HG03025 (cell line): Measurements from ENCODE around the gene ZNF236.

Source experiments
- ATAC-seq: cut with Tn5 transposase; IDR thresholded peaks from one replicate; pipeline ENCODE4 v1.9.1; 2021; ENCODE audit warnings: mild to moderate bottlenecking, moderate library complexity; ENCODE audit not compliant: unreplicated experiment, low FRiP score

ZNF236 gene

DNA sequence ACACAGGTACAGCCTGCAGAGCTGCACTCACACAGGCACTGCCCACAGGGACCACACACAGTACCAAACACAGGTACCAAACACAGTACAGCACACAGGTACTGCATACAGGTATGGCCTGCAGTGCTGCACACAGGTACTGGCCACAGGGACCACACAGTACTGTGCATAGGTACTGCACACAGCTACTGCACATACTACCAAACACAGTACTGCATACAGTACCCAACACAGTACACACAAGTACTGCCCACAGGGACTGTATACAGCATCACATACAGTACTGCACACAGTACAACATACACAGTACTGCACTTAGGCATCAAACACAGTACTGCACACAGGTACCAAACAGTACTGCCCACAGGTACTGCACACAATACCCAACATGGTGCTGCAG, 74.3 kb downstream of the ZNF236 start:
- ATAC-seq = no peak

DNA sequence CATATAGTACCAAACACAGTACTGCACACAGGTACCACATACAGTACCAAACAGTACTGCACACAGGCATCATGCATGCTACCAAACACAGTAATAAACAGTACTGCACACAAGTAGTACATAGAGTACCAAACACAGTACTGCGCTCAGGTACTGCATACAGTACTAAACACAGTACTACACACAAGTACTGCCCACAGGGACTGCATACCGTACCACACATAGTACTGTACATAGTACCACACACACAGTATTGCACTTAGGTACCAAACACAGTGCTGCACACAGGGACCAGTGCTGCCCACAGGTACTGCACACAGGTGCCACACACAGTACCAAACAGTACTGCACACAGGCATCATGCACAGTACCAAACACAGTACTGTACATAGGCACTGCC, 74.9 kb downstream of the ZNF236 start:
- ATAC-seq = no peak

GRCh38 chr18:76903386-76903785, 81.0 kb downstream of the ZNF236 start:
- no peak for ATAC-seq

GRCh38 chr18:76905821-76906220, 83.5 kb downstream of the ZNF236 start:
- no peak for ATAC-seq

- no peak for ATAC-seq
Observed at GRCh38 chr18:76908277-76908676, 85.9 kb downstream of the ZNF236 start.

GRCh38 chr18:76909439-76909838, 87.1 kb downstream of the ZNF236 start:
- ATAC-seq = no peak

DNA sequence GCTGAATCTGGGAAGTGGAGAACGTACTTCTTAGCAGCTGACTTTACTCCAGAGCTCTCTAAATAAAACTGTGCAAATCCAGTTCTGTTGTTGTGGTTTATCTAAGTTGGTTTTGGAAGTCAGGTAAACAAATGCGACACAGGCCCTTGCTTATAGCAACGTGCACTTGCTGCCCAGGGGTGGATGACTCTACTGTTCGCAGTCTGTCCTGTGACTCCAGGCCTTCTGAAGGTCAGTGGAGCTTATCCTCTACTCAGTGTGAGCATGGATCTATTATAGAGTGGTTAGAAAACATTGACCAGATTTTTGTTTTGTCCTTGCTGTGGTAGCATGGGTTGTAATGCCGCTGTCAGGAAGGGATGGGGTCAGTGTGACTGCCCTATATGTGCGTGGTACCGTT, 89.1 kb downstream of the ZNF236 start:
- ATAC-seq = no peak

DNA sequence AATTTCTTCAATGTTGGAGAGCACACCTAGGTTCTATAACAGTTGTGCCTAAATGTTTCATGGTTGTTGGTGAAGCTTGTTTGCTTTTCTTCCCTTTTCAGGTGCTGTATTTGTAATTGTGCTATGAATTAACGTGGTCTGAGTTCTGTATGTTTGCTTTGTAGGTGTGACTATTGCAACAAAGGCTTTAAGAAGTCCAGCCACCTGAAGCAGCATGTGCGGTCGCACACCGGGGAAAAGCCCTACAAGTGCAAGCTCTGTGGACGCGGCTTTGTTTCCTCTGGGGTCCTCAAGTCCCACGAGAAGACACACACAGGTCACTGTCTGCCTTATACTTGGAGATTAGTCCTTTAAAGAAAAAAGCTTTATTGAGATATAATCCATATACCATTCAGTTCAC, 91.2 kb downstream of the ZNF236 start:
- no peak for ATAC-seq

DNA sequence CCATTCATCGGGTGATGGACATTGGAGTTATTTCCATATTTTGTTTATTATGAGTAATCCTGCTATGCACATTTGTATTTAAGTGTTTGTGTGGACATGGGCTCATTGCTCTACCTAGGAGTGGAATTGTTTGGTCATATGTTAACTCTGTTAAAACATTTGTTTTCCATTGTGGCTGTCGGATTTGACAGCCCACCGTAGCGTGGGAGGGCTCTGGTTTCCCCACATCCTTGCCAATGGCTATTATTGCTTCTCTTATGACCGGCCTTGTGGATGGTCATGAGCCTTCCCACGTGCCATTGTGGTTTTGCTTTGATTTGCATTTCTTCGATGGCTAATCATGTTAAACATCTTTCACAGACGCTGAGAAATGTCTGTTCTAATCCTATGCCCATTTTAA, 92.0 kb downstream of the ZNF236 start:
- no peak for ATAC-seq

DNA sequence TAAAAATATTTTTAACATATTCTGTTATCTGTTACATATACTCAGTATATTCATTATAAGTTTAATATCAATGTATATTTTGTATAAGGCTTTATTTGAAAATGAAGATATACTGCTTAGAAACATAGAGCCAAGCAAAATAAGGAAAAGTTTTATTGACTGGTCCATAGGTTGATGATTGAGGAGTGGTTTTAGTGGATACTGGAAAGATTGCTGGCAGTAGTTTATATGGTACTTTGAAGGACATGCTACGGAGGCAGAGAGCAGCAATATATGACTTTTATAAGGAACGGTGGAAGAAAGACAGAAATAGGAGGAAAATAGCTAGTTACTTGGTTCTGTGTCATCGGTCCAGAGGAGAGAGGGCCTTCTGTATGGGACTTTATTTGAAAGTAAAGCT, 92.4 kb downstream of the ZNF236 start:
- ATAC-seq = no peak

GRCh38 chr18:76915456-76915855, 93.1 kb downstream of the ZNF236 start:
- ATAC-seq = no peak

DNA sequence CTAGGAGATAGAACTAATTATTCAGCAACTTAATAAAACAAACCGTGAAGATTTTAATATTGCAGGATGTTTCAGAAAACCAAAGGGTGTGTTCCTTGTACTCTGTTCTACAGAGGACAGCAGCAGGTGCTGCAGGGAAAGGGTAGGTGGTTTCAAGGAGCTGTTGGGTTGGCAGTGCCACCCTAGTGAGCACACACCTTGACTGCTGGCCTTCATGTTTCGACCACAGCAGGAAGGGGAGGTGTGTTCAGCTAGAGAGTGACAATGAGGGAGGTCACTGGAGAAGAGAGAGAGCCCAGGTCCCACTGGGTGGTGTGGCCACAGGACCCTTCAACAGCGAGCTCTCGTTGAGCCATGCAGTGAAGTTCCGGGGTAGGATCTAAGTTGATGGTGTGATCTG, 98.6 kb downstream of the ZNF236 start:
- no peak for ATAC-seq

GRCh38 chr18:76922107-76922506, 99.8 kb downstream of the ZNF236 start:
- ATAC-seq = peak; percentile 94

DNA sequence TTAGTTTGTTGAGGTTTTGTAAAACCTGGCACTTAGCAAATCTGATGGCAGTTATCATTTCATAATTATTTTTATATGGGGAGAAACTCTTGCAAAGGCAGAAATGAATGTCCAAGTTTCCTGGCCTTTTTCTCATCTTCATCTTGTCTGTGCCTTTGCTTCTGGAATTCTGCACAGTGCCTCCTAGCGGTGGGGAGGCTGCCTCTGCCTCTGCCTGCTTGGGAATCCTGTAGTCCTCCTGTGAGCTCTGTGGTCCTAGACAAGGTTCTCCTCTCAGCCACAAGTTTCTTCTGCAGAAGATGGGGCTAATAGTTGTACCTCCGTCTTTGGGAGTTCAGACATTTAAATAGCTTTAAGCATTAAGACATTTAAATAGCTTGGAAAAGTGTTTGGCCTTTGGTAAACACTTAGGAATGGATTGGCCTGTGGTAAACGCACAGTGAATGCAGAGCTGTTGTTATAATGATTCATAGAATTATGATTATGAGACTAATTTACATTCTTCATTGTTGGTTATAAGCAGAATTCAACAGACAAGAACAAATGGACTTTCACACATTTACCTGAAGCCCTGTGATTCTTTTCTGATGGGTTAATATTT, 101.2 kb downstream of the ZNF236 start:
- ATAC-seq = no peak

- no peak for ATAC-seq
Observed at GRCh38 chr18:76925501-76925900, 103.1 kb downstream of the ZNF236 start.

DNA sequence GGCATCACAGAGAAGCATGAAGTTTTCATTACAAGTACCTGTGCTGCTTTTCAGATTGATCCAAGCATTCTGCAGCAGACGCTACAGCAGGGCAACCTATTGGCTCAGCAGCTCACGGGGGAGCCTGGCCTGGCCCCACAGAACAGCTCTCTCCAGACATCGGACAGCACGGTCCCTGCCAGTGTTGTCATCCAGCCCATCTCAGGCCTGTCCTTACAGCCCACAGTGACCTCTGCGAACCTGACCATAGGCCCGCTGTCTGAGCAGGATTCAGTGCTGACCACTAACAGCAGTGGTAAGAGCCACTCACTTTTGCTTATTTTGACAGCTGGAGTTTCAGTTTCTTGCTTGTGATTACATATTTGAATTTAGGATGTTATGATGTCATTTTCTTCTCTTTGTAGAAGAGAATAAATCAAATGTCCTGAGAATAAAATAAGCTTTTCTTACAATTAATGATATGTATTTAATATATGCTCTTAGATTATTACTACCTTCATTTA, 104.9 kb downstream of the ZNF236 start:
- ATAC-seq = no peak

DNA sequence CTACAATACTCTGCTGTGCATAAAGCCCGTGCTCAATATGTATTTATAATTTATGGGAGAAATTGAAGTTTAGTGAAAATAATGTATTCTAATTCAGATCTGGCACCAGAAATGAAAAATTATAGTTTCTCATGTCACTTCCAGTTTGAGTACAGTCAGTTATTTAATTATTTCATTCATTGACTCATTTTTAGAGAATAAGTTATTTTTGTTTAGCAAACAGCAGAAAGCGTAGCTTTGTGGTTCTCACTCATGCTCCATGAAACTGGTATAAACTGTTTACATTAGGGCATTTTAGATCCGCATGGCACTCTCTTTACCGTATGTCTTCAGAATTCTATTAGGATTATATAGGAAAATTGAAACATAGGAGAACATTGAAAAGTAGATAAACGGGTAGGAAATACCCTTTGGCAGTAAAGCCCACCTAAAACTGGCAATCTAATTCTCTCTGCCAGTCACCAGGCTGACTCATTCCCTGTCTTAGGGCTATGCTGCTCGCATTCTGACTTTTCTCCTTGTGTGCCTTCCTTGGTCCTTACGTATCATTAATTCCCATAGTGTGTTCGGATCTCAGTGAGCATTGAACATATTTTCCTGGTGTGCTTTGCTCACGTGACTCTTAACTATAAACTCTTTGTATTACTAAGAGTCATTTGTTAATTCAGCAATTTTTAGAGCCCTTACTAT, 106.0 kb downstream of the ZNF236 start:
- ATAC-seq = no peak

- no peak for ATAC-seq
Observed at GRCh38 chr18:76931171-76931570, 108.8 kb downstream of the ZNF236 start.

DNA sequence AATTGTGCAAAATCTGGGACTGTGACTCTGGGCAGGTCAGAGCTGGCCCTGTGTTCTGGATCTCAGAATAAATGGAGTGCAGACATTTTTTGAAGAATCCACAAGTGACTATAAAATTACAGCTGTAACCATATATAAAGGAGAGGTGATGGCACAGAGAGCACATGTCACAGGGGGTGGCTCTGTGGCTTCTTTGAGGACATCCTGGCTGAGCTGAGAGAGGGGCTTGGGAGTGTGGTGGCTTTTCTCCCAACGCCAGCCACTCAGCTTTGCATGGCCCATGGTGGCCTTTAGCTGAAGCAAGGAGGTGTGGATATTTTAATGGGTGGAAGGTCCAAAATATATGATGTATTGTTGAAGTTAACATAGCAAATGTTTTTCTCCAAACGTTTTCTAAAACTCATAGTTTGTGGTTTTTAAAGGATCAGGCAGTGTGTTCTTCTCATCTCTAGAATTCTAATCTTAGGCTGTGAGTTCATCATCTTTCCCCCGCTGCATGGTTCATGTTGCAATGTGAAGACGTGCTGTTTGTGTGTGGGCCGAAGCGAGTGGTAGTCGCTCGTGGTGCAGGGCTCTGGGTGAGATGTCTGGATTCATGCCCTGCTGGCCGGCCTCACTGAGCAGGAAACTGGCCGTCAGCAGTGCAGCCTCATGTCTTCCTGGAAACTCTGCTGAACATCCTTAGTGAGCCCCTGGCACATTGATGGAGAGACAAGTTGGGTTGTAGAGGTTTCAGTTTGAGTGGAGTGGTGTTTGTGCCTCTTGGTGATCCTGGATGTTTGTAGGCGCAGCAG, 109.9 kb downstream of the ZNF236 start:
- no peak for ATAC-seq

DNA sequence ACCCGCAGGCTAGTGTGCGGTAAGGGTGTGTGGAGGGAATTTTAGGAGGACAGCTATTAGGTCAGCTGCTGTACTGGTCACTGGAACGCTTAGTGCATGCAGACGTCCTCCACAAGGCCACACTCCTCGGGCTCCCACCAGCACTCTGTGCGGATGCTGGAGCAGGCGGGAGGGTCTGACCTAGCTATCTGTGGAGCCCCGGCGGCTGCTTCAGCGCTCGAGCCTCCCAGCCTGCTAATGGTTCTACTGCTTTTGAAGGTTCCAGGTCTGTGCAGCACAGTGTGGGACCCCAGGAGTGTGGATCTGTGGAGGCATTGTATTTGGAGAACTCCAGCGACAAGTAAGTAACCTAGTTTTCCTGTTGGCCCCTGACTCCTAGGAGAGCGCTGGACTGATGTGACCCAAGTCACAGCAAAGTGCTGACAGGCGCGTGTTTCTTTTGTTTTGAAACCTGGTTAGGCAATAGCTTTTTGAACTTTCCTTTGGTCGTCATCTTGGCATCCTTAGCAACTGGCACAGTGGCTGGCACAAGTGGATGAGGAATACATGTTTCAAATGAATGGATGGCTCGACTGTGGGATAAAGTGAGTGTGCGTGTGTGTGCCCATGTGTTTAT, 113.5 kb downstream of the ZNF236 start:
- ATAC-seq = no peak

- ATAC-seq = no peak
Observed at GRCh38 chr18:76936877-76937276, 114.5 kb downstream of the ZNF236 start.
